AG04449 (cell line): ENCODE results near the gene FAM83C.
A peak's percentile ranks its signal among the peaks of the same experiment; 100 is the strongest.

ENCODE experiments used
- CTCF ChIA-PET: fragments of 350-600 bp; formaldehyde crosslinking; extraction: SDS; loops from one replicate; lab custom pipeline; 2021; ENCODE audit warnings: antibody characterized with exemption; lab: Yijun Ruan, JAX
- POLR2A ChIA-PET: fragments of 400-600, 350-600 bp; formaldehyde crosslinking; extraction: SDS; loops from one replicate; lab custom pipeline; 2020; ENCODE audit warnings: antibody characterized with exemption, inconsistent platforms; lab: Yijun Ruan, JAX
- DNase-seq: peaks from one replicate; pipeline ENCODE4 v3.0.0-alpha.2; 2010; ENCODE audit warnings: low read depth, low spot score
- H3K4me3 ChIP-seq: 2 replicates; pipeline ENCODE4 v1.5.1; 2011; ENCODE audit warnings: low read depth, mild to moderate bottlenecking, control low read depth, low read length
- CTCF ChIP-seq: IDR thresholded peaks from one replicate; pipeline ENCODE4 v1.5.1; 2011; ENCODE audit warnings: mild to moderate bottlenecking, moderate library complexity, low read length, control low read depth, inconsistent platforms; ENCODE audit not compliant: insufficient read depth; ENCODE audit errors: missing control alignments

FAM83C gene

DNA sequence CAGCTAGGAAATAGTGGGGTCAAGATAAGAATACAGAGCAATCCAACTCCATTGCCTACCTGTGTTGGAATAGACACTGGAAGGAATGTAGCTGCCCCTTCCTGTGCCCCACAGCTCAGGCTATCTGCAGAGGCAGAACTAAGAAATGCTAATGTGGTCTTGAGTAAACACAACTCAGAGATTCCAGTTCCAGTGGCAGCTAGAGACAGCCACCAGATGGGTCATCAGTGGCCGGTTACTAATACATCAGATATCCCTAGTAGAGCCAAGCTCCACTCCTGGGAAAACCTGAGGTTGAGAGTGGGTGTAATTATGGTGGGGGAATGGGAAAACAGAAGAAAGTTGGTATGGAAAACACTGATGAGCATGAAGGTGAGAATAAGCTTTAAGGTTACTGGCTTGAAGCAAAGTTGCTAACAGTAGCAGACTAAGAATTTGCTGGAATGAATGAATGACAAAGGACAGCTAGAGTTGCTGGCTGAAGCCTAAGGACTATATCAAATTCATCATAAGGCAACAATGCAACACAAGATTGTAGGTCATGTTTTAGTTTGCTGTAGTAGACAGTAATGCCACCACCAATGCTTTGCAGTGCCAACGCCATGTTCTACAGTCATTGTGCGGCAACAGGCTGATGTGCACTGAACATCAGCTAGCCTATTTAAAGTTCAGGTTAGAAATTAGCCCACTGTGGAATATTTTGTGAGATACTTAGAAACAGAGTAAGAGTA lies 28.3 kb upstream of the FAM83C start:
- CTCF ChIA-PET: interaction anchor here (0.9 to 8.6 kb wide), 5 partner anchors 9 to 76 kb away, joined by 3 to 148 read pairs (median 5); no protein-coding TSS in a partner anchor
- TF ChIP-seq CTCF: no peak
- POLR2A ChIA-PET: interaction anchor here (0.6 to 5.3 kb wide), 7 partner anchors 8 to 122 kb away, joined by 3 to 62 read pairs (median 3); no protein-coding TSS in a partner anchor

DNA sequence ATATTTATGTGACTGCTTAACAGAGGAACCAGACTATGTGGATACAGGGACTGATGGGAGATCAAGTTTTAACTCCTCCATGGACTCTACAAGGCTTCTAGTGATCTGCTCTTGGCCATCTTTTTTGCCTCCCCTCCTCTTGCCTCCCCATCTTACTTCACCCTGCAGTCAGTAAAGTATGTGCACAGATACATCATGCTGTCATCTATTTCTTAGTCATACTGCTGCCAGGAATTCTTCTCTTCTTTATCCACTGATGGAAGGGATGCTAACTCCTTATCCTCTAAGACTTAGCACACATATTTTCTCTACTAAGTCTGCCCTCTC lies 27.6 kb upstream of the FAM83C start:
- POLR2A ChIA-PET: interaction anchor here (0.6 to 5.3 kb wide), 6 partner anchors 8 to 123 kb away, joined by 3 to 62 read pairs (median 3); no protein-coding TSS in a partner anchor
- DNase-seq: no peak

More for the DNA sequence above, 28.3 kb upstream of the FAM83C start:
- DNase-seq: peak; percentile 74
- no peak overlapping the region for H3K4me3 ChIP-seq

GRCh38 chr20:35319192-35319870 lies 27.1 kb upstream of the FAM83C start:
- CTCF ChIA-PET: interaction anchor here (1.3 to 8.6 kb wide), 4 partner anchors 10 to 128 kb away, joined by 3 to 148 read pairs (median 9); no protein-coding TSS in a partner anchor
- no peak overlapping the region for H3K4me3 ChIP-seq
- POLR2A ChIA-PET: interaction anchor here (0.6 to 5.3 kb wide), 2 partner anchors 14 to 25 kb away, joined by 3 to 62 read pairs; no protein-coding TSS in a partner anchor

More for the DNA sequence above, 27.6 kb upstream of the FAM83C start:
- CTCF ChIA-PET: interaction anchor here (1.0 to 8.6 kb wide), 3 partner anchors 10 to 26 kb away, joined by 3 to 148 read pairs (median 12); no protein-coding TSS in a partner anchor
- no peak for TF ChIP-seq CTCF
- H3K4me3 ChIP-seq: no peak overlapping the region

DNA sequence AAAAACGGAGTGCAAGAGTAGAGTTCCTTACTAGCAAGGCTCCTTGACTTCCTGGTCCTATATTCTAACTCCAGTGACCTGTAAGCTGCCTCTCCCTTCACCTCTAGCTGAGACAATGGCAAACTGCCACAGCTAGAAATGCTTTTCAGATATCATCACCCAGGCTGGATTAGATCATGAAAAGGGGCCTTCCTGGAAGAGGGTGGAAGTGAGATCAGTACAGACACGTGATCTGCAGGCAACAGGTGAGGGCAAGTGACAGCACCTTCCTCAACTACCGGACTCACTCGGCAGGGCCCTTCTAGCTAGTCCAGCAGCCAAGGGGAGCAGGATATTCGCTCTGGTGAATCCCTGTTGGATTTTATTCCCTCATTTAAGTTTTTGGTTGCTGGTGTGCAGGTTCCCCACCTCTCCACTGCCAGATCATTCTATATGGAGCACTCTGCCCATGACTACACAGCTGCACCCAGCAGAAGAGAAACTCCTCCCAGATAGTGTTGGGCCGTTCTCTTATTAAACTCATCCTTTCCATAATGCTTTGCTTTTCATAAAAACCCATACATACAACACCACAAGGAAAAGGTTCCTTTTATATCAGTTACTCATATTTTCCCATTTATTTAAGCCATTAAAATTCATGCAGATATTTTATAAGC lies 26.4 kb upstream of the FAM83C start:
- no peak for DNase-seq

More at GRCh38 chr20:35319192-35319870, 27.1 kb upstream of the FAM83C start:
- no peak for TF ChIP-seq CTCF
- DNase-seq: no peak

More for the DNA sequence above, 26.4 kb upstream of the FAM83C start:
- TF ChIP-seq CTCF: no peak
- H3K4me3 ChIP-seq: no peak overlapping the region
- ChIA-PET CTCF (interaction anchor here (0.9 to 8.6 kb wide), 7 partner anchors 10 to 223 kb away, joined by 3 to 148 read pairs (median 5); no protein-coding TSS in a partner anchor), POLR2A (interaction anchor here (5.3 kb wide), 1 partner anchor 13 kb away, joined by 62 read pairs; no protein-coding TSS in a partner anchor)
